Stromal cell of bone marrow (primary cell): ENCODE results near the gene HOXD4.

Experiments
- DNase-seq: peaks from one replicate; pipeline ENCODE4 v3.0.0-alpha.2; 2012; ENCODE audit warnings: low read depth

Gene HOXD4

GRCh38 chr2:176156807-176157498, 5.6 kb downstream of the HOXD4 start, which contains the start of gene HOXD3:
TSS of gene HOXD3 (plus strand) at chr2:176157307. CDS start at chr2:176169115, 11,808 bp downstream.
- no peak for DNase-seq

- no peak for DNase-seq
Measured at GRCh38 chr2:176157499-176158185, 6.3 kb downstream of the HOXD4 start.

DNA sequence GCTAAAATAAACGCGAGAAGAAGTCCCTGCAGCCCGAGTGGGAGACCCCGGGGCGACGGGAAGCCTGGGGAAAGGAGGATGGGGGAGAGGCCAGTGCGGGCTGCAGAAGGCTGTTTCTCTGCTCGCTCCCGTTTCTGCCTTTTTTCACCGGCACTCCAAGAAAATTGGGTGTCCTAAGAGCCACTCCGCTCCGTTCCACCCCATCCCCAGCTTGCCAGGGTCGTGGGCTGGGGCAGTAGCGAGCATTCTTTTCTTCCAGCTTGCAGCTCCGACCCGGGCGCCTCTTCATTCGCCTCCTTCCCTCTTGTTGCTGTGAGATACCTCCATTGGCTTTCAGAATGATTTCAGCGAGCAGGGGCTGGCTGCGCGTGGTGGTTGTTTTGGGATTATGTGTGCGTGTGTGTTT, 6.8 kb downstream of the HOXD4 start:
- no peak for DNase-seq

DNA sequence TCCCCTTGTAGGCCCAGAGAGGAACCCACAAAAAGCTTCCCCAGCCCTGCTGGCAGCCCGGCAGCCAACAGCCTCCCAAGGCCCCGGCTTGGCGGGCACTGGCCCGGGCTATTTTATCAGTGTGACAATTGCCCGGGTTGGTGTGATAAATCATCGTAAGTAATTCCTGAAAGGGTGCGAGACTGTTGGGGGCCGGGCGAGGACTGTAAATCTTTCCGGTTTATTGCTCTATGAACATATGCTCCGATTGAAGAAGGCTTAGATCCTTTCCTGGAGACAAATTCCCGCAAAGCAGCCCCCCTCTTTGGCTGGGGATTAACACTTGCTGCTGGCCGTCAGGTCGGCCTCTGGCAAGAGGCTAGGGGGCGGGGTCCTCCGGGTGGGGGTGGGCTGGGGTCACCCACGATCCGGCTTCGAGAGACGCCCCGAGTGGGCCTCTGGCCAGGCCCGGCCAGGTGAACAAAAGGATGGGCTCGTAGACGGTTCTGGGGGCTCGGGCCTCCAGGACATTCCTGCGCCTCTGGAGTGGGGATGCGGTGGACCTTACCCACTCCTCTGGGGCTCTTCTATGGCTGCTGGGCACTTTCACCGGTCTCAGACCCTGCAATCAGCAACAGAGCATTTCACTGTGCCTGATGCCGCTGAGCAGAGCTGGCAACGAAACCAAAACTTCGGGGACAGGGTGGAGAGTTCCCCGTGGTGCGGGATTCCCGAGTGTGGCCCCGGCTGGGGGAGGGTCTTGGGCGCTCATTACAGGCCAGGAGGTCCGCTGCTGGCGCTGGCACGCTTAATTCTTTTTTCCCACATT, 7.7 kb downstream of the HOXD4 start:
- DNase-seq, result no peak

DNA sequence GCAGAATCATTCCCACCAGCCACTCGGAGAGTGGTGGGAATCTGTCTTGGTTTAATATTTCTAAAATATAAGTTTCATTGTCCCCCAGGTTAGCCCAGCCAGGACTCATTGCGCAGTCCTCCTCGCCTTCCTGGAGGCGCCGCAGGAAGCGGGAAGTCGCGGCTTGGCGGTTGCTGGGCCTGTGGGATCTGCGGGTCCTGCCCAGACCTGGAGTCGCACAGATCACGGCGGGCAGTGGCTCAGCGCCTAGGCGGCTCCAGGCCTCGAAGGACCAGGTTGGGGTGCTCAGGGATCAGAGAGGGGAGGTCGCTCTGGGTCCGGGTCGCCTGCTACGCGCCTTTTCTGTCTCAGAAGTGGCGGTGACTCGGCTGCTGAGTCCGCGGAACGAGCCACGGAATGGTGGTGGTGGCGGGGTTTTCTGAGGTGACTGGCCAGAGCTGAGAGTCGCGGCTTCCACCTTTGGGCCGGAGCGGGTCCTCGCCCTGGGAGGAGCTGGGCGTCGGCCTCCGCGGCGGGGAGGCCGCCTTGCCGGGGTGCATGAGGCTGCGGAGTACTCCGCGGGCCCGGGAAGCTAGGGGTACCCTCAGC, 8.4 kb downstream of the HOXD4 start:
- no peak for DNase-seq

GRCh38 chr2:176160251-176160985, 9.1 kb downstream of the HOXD4 start:
- DNase-seq, result no peak

GRCh38 chr2:176160986-176161824, 9.9 kb downstream of the HOXD4 start:
- no peak for DNase-seq

GRCh38 chr2:176161825-176162626, 10.7 kb downstream of the HOXD4 start:
- DNase-seq, result no peak

GRCh38 chr2:176162911-176163671, 11.7 kb downstream of the HOXD4 start:
- DNase-seq, result no peak

- DNase-seq, result no peak
Measured at GRCh38 chr2:176163672-176164056, 12.3 kb downstream of the HOXD4 start.

GRCh38 chr2:176164201-176164600, 12.9 kb downstream of the HOXD4 start:
- DNase-seq, result no peak

DNA sequence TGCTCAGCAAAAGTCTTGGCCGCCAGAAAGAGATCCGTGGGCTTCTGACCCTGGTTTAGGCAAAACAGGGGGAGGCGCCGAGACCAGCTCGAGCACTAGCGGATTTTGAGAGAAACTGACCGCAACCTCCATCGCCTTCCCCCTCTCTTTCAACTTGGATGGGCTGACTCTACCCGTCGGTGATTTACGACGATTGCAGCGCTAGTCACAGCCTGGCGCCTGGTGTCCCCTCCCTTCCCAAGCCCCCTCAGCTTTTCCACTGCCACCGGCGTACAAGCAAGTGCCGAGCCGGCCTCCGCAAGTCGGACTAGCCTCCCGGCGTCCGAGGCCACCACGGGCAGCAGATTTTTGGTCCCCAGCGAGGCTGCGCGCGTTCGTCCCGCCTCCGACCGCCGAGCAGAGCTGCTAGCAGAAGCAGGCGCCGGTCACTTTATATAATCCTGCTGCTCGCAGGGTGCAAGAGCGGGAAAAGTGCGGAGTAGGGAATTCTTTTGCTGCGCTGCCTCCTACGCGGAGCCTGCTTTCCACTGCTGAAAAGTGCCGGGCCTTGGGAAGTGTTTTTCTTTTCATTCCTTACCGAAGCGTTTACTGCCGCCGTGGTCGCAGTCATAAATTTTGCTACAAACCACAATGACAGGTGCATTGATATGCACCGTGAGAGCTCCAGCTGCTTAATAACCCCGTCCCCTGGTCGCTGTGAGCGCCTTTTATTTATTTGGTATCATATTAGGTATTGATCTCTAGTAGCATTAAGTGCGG, 13.4 kb downstream of the HOXD4 start:
- DNase-seq, result no peak

DNA sequence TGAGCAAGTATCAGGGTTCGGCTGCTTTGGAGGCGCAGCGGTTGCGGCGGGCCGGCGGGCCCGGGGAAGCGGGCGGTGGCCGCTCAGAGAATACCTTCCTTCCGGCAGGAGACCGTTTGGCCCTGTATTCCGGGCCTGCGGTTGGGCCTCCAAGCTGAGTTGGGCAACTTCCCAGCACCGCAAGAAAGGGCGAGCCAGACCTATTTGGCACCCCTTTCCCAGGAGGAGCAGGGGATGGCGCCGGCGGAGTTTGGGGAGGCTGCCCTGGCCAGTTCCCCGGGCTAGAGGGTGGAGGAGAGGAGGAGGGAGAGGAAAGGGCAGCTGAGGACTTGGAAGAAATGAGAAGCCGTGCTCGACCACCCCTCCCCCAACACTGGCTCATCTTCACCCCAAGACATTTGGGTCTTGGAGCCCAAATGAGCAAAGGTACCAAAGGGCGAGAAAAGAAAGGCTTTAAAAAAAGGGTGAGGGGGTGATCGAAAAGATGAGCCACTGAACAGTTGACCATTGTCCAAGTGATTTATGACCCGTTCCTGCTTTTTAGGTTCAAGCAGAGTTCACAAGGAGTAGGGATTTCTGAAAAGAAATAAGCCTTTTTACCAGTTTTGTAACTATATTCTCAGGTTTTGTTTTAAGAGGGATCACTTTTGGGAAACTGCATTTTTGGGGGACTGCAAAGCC, 14.2 kb downstream of the HOXD4 start:
- no peak for DNase-seq

DNA sequence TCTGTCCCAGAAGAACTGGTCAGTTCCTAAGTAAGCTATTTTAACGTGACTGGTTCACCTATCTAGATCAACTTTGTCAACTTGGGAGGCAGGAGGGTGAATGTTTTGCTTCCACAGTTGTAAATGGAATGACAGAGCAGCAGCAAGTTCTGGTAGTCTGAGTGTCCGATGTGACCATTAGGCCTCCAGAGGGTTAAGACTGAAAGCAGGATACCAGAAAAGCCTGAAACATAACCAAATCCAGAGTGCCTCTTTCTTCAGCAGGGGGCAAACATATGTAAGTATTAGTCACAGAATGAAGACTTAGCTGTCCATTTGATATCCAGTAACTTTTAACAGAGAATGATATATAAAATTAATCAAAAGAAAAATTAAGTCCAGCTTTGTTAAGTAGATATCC, 14.9 kb downstream of the HOXD4 start:
- no peak for DNase-seq

GRCh38 chr2:176167398-176167797, 16.0 kb downstream of the HOXD4 start:
- no peak for DNase-seq

GRCh38 chr2:176169181-176169580, 17.8 kb downstream of the HOXD4 start:
- no peak for DNase-seq

- DNase-seq, result no peak
Measured at GRCh38 chr2:176169711-176170110, 18.4 kb downstream of the HOXD4 start.
